HEK293 (cell line): ENCODE measurements around the gene SLC25A22.

Experiments
- CTCF ChIA-PET: fragments of 350-600 bp; formaldehyde crosslinking; extraction: SDS; loops from one replicate; lab custom pipeline; 2021; ENCODE audit warnings: antibody characterized with exemption; lab: Yijun Ruan, JAX
- POLR2A ChIA-PET: fragments of 300-600 bp; formaldehyde crosslinking; extraction: SDS; loops from one replicate; lab custom pipeline; 2020; ENCODE audit warnings: antibody characterized with exemption, inconsistent platforms; lab: Yijun Ruan, JAX
- H3K27ac ChIP-seq: fragments of 200-500 bp; sonication (Bioruptor generic); 2 replicates; pipeline ENCODE4 v1.5.1; 2014; ENCODE audit warnings: low read depth, low read length, control low read depth, inconsistent platforms; ENCODE audit errors: extremely low read depth
- H3K36me3 ChIP-seq, 2 experiments: fragments of 200-500 bp in 1 of 2; sonication (Bioruptor generic) in 1 of 2; 1 replicate in 1 of 2; 2 replicates in 1 of 2; pipeline ENCODE4 v1.5.1; 2014 to 2017; ENCODE audit warnings: inconsistent platforms in 2 of 2, low read length in 2 of 2; ENCODE audit not compliant: control insufficient read depth in 2 of 2, insufficient read depth in 1 of 2
- H3K4me1 ChIP-seq: fragments of 200-500 bp; sonication (Bioruptor generic); 2 replicates; pipeline ENCODE4 v1.5.1; 2014; ENCODE audit warnings: mild to moderate bottlenecking, low read length, inconsistent platforms; ENCODE audit not compliant: control insufficient read depth, insufficient read depth
- H3K4me3 ChIP-seq: 2 replicates; pipeline ENCODE4 v1.5.1; 2011; ENCODE audit warnings: low read depth, mild to moderate bottlenecking, control low read depth, low read length, moderate library complexity
- H3K9me3 ChIP-seq: fragments of 200-500 bp; sonication (Bioruptor generic); 2 replicates; pipeline ENCODE4 v1.5.1; 2014; ENCODE audit warnings: low read depth, low read length, inconsistent platforms; ENCODE audit not compliant: control insufficient read depth, insufficient read depth
- BCL11B ChIP-seq: fragments of 450-650 bp; formaldehyde crosslinking; IDR thresholded peaks from 2 replicates; pipeline ENCODE4 v1.5.1; 2016; ENCODE audit warnings: low read depth, missing biosample characterization, missing genetic modification characterization
- EGR2 ChIP-seq: fragments of 450-650 bp; formaldehyde crosslinking; IDR thresholded peaks from 2 replicates; pipeline ENCODE4 v1.5.1; 2016; ENCODE audit warnings: low read depth, missing biosample characterization, missing genetic modification characterization
- FEZF1 ChIP-seq: fragments of 450-650 bp; formaldehyde crosslinking; IDR thresholded peaks from 2 replicates; pipeline ENCODE4 v1.5.1; 2016; ENCODE audit warnings: missing biosample characterization, missing genetic modification characterization
- TRIM28 ChIP-seq: IDR thresholded peaks from 2 replicates; pipeline ENCODE4 v1.6.1; 2011; ENCODE audit warnings: low read length, control low read depth, borderline replicate concordance
- YY2 ChIP-seq: fragments of 450-650 bp; formaldehyde crosslinking; IDR thresholded peaks from 2 replicates; pipeline ENCODE4 v1.5.1; 2016; ENCODE audit warnings: missing biosample characterization, missing genetic modification characterization
- ZBTB8A ChIP-seq: fragments of 450-650 bp; formaldehyde crosslinking; IDR thresholded peaks from 2 replicates; pipeline ENCODE4 v1.5.1; 2016; ENCODE audit warnings: missing biosample characterization, missing genetic modification characterization
- ZIC2 ChIP-seq: fragments of 450-650 bp; formaldehyde crosslinking; IDR thresholded peaks from 2 replicates; pipeline ENCODE4 v1.5.1; 2016; ENCODE audit warnings: missing biosample characterization, missing genetic modification characterization
- ZNF121 ChIP-seq: fragments of 450-650 bp; formaldehyde crosslinking; IDR thresholded peaks from 2 replicates; pipeline ENCODE4 v1.5.1; 2016; ENCODE audit warnings: missing biosample characterization, missing genetic modification characterization
- ZNF146 ChIP-seq: fragments of 450-650 bp; formaldehyde crosslinking; IDR thresholded peaks from 2 replicates; pipeline ENCODE4 v1.5.1; 2016; ENCODE audit warnings: missing biosample characterization, missing genetic modification characterization
- ZNF155 ChIP-seq: fragments of 450-650 bp; formaldehyde crosslinking; IDR thresholded peaks from 2 replicates; pipeline ENCODE4 v1.5.1; 2016; ENCODE audit warnings: missing biosample characterization, missing genetic modification characterization
- ZNF221 ChIP-seq: fragments of 450-650 bp; formaldehyde crosslinking; IDR thresholded peaks from 2 replicates; pipeline ENCODE4 v1.5.1; 2017; ENCODE audit warnings: missing biosample characterization, missing genetic modification characterization, borderline replicate concordance
- ZNF341 ChIP-seq: fragments of 450-650 bp; formaldehyde crosslinking; IDR thresholded peaks from 2 replicates; pipeline ENCODE4; 2016; ENCODE audit warnings: low read depth, missing biosample characterization, missing genetic modification characterization
- ZNF513 ChIP-seq: fragments of 450-650 bp; IDR thresholded peaks from 2 replicates; pipeline ENCODE4 v1.5.1; 2018; ENCODE audit warnings: missing biosample characterization, missing genetic modification characterization
- ZNF544 ChIP-seq: fragments of 450-650 bp; formaldehyde crosslinking; IDR thresholded peaks from 2 replicates; pipeline ENCODE4 v1.5.0; 2017; ENCODE audit warnings: missing biosample characterization, missing genetic modification characterization
- ZNF549 ChIP-seq: fragments of 450-650 bp; IDR thresholded peaks from 2 replicates; pipeline ENCODE4 v1.5.1; 2018; ENCODE audit warnings: missing biosample characterization, missing genetic modification characterization, mild to moderate bottlenecking, inconsistent platforms, moderate library complexity
- ZNF560 ChIP-seq: fragments of 450-650 bp; formaldehyde crosslinking; IDR thresholded peaks from 2 replicates; pipeline ENCODE4 v1.5.1; 2017; ENCODE audit warnings: missing biosample characterization, missing genetic modification characterization, borderline replicate concordance
- ZNF580 ChIP-seq: fragments of 450-650 bp; formaldehyde crosslinking; IDR thresholded peaks from 2 replicates; pipeline ENCODE4 v1.5.1; 2016; ENCODE audit warnings: missing biosample characterization, missing genetic modification characterization
- ZNF624 ChIP-seq: fragments of 450-650 bp; formaldehyde crosslinking; IDR thresholded peaks from 2 replicates; pipeline ENCODE4 v1.5.1; 2017; ENCODE audit warnings: missing biosample characterization, missing genetic modification characterization
- ZNF654 ChIP-seq: fragments of 450-650 bp; formaldehyde crosslinking; IDR thresholded peaks from 2 replicates; pipeline ENCODE4 v1.5.1; 2016; ENCODE audit warnings: low read depth, missing biosample characterization, missing genetic modification characterization
- ZNF701 ChIP-seq: fragments of 450-650 bp; formaldehyde crosslinking; IDR thresholded peaks from 2 replicates; pipeline ENCODE4 v1.5.1; 2016; ENCODE audit warnings: missing biosample characterization, missing genetic modification characterization
- ZSCAN5A ChIP-seq: fragments of 450-650 bp; formaldehyde crosslinking; IDR thresholded peaks from 2 replicates; pipeline ENCODE4 v1.5.1; 2016; ENCODE audit warnings: missing biosample characterization, missing genetic modification characterization

Gene SLC25A22

GRCh38 chr11:792873-793272 is 5.2 kb downstream of the SLC25A22 start:
- CTCF ChIA-PET = interaction anchor here (0.7 kb wide), 1 partner anchor 45 kb away, joined by 6 read pairs; no protein-coding TSS in a partner anchor
- POLR2A ChIA-PET = interaction anchor here (0.7 to 0.9 kb wide), 2 partner anchors 9 to 15 kb away, joined by 4 to 9 read pairs; no protein-coding TSS in a partner anchor
- no peak overlapping the region for H3K27ac ChIP-seq
- H3K9me3 ChIP-seq = no peaks in the 10 kb centered on the region
- no peak overlapping the region for H3K4me3 ChIP-seq
- peaks cover 0 to 33% of the 10 kb centered on the region in 2 experiments; a peak in 1 of 3 replicates for H3K36me3 ChIP-seq
- peaks cover 6% of the 10 kb centered on the region for H3K4me1 ChIP-seq
- TF ChIP-seq EGR2 (tag by site-specific recombination) (peak; percentile 52; the same call in 1 of the 2 replicates), BCL11B (tag by site-specific recombination) (peak; percentile 13; the same call in 1 of the 2 replicates), ZNF549 (no peak)

- H3K4me3 ChIP-seq = no peak overlapping the region
- no peaks in the 10 kb centered on the region for H3K9me3 ChIP-seq
- no peak for TF ChIP-seq FEZF1 (tag by site-specific recombination)
- no peak for TF ChIP-seq ZNF701 (tag by site-specific recombination)
- no peak for TF ChIP-seq YY2 (tag by site-specific recombination)
- no peak for TF ChIP-seq ZBTB8A (tag by site-specific recombination)
- TF ChIP-seq ZNF580 (tag by site-specific recombination) = no peak
- TF ChIP-seq ZNF654 (tag by site-specific recombination) = no peak
- no peak for TF ChIP-seq ZNF624 (tag by site-specific recombination)
- no peak for TF ChIP-seq ZNF560 (tag by site-specific recombination)
- no peak for TF ChIP-seq ZNF146 (tag by site-specific recombination)
- no peak for TF ChIP-seq ZNF221 (tag by site-specific recombination)
- no peak for TF ChIP-seq TRIM28
- TF ChIP-seq ZNF121 = no peak
- TF ChIP-seq ZNF544 = no peak
- TF ChIP-seq ZSCAN5A (tag by site-specific recombination) = no peak
- TF ChIP-seq ZNF513 (tag by site-specific recombination) = no peak
- TF ChIP-seq ZIC2 = no peak
- TF ChIP-seq ZNF155 (tag by site-specific recombination) = no peak
- TF ChIP-seq ZNF341 = no peak
- peaks cover 0 to 33% of the 10 kb centered on the region in 2 experiments; a peak in 1 of 3 replicates for H3K36me3 ChIP-seq
- H3K4me1 ChIP-seq = peaks cover 6% of the 10 kb centered on the region
- no peak overlapping the region for H3K27ac ChIP-seq
- CTCF ChIA-PET = no interaction called here
- POLR2A ChIA-PET = no interaction called here
Measured at GRCh38 chr11:792535-792821, 5.6 kb downstream of the SLC25A22 start.
